ACC112 (cell line): ENCODE results near the gene SOHLH1.

ENCODE experiments used
- H2AFZ ChIP-seq: fragments of 200-600 bp; sonication (generic); one replicate; pipeline ENCODE4 v1.6.0; 2017; ENCODE audit warnings: antibody characterized with exemption, low read length; ENCODE audit not compliant: unreplicated experiment
- H3K27ac ChIP-seq: fragments of 200-600 bp; sonication (generic); 2 replicates; pipeline ENCODE4 v1.5.1; 2014; ENCODE audit warnings: low read depth, mild to moderate bottlenecking, antibody characterized with exemption, low read length, moderate library complexity
- H3K27me3 ChIP-seq: fragments of 200-600 bp; sonication (generic); 2 replicates; pipeline ENCODE4 v1.6.1; 2014; ENCODE audit warnings: mild to moderate bottlenecking, antibody characterized with exemption, low read length, moderate library complexity, mixed read lengths; ENCODE audit not compliant: insufficient read depth
- H3K36me3 ChIP-seq: fragments of 200-600 bp; sonication (generic); 2 replicates; pipeline ENCODE4 v1.6.1; 2016; ENCODE audit warnings: mild to moderate bottlenecking, antibody characterized with exemption, low read length, moderate library complexity, mixed read lengths; ENCODE audit not compliant: insufficient read depth
- H3K4me1 ChIP-seq: fragments of 200-600 bp; sonication (generic); one replicate; pipeline ENCODE4 v1.6.1; 2016; ENCODE audit warnings: low read length, mixed read lengths; ENCODE audit not compliant: insufficient read depth, unreplicated experiment, control insufficient read depth
- H3K4me3 ChIP-seq: fragments of 200-600 bp; sonication (generic); 2 replicates; pipeline ENCODE4 v1.5.1; 2014; ENCODE audit warnings: mild to moderate bottlenecking, low read depth, low read length
- H3K79me2 ChIP-seq: fragments of 200-600 bp; sonication (generic); one replicate; pipeline ENCODE4 v1.6.0; 2016; ENCODE audit warnings: low read length; ENCODE audit not compliant: control insufficient read depth, unreplicated experiment, insufficient read depth

Gene SOHLH1

GRCh38 chr9:135692410-135692809, 6.9 kb downstream of the SOHLH1 start:
- H3K36me3 ChIP-seq, result no peaks in the 10 kb centered on the region
- H3K4me1 ChIP-seq, result peaks cover 7% of the 10 kb centered on the region
- H2AFZ ChIP-seq, result no peak overlapping the region
- no peaks in the 10 kb centered on the region for H3K79me2 ChIP-seq
- H3K27ac ChIP-seq, result no peak overlapping the region
- H3K4me3 ChIP-seq, result no peak overlapping the region
- no peaks in the 10 kb centered on the region; the same call in 1 of the 2 replicates for H3K27me3 ChIP-seq

DNA sequence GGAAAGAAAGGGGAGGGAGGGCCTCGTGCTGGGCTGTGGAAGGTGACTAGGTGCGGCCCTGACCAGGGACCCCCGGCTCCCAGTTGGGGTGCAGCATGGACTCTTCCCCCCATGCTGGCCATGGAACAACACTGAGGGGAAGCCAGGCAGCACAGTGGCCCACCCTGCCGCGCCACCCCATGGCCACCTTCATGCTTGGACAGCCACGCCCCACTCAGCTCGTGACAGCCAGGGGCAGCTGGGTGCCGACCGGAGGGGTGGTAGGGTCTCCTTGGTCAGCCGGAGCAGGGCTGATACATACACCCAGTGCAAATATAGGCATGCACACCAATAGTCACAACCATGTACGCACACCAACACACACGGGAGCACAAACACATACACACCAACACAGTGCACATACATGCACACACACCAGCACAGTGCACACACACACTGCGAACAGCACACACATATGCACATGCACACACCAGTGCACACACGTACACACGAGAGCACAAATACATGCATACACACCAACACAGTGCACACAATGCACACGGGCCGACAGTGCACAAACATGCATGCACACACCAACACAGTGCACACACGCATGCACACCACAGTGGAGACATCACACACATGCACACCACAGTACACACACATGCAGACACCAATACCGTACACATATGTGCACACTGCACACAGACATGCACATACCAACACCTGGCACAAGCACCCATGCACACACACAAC, 8.3 kb downstream of the SOHLH1 start:
- Histone ChIP-seq H3K27ac (no peak overlapping the region), H3K4me1 (peaks cover 7% of the 10 kb centered on the region), H3K27me3 (no peaks in the 10 kb centered on the region; the same call in 1 of the 2 replicates), H3K79me2 (no peaks in the 10 kb centered on the region), H2AFZ (no peak overlapping the region), H3K36me3 (no peaks in the 10 kb centered on the region), H3K4me3 (no peak overlapping the region)

DNA sequence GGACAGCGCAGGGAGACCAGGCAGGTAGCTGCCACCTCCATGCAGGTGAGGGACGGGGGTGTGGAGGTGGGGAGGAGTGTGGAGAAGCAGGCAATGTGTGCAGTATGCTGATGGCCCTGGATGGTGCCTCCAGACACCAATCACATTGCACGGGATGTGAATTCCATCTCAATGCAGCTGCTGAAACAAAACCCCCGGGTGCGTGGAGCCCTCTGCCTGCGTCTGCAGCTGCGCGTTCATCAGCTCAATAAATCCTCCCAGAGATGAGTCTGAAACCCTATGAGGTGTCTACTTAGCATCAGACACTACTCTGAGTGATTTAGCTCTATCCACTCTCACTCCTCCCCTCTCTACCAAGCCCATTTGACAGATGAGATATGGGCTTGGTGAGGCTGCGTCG, 10.3 kb downstream of the SOHLH1 start:
- Histone ChIP-seq H3K27ac (no peak overlapping the region), H3K4me3 (no peak overlapping the region), H3K79me2 (no peaks in the 10 kb centered on the region), H2AFZ (no peak overlapping the region), H3K27me3 (peaks cover 6% of the 10 kb centered on the region), H3K4me1 (peaks cover 7% of the 10 kb centered on the region), H3K36me3 (no peaks in the 10 kb centered on the region)

- no peak overlapping the region for H3K4me3 ChIP-seq
- no peak overlapping the region for H2AFZ ChIP-seq
- no peaks in the 10 kb centered on the region for H3K79me2 ChIP-seq
- H3K27ac ChIP-seq, result no peak overlapping the region
- H3K4me1 ChIP-seq, result no peaks in the 10 kb centered on the region
- no peaks in the 10 kb centered on the region for H3K36me3 ChIP-seq
- H3K27me3 ChIP-seq, result peaks cover 11% of the 10 kb centered on the region; the same call in 1 of the 2 replicates
Observed at GRCh38 chr9:135687216-135687615, 12.1 kb downstream of the SOHLH1 start.

DNA sequence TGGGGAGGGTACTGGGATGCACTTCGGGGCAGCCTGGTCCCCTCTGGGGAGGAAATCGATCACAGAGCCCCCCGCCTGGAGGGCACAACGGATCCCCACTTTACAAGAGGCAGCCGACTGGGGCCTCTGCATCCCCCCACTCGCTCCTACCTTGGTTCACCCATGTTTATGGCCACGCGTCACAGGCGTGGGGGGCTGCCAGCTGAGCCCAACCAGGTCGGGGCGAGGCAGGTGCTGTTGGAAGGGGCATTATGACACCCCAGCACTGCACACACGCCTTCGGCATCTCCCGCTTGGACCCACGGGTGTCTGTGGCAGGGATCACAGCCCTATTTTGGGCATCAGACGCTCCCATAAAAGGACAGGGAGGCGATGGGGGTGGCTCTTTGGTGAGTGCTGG, 14.6 kb downstream of the SOHLH1 start:
- no peak overlapping the region for H2AFZ ChIP-seq
- peaks cover 16% of the 10 kb centered on the region for H3K27me3 ChIP-seq
- H3K4me1 ChIP-seq, result no peaks in the 10 kb centered on the region
- no peaks in the 10 kb centered on the region for H3K79me2 ChIP-seq
- no peaks in the 10 kb centered on the region for H3K36me3 ChIP-seq
- no peak overlapping the region for H3K4me3 ChIP-seq
- no peak overlapping the region for H3K27ac ChIP-seq

DNA sequence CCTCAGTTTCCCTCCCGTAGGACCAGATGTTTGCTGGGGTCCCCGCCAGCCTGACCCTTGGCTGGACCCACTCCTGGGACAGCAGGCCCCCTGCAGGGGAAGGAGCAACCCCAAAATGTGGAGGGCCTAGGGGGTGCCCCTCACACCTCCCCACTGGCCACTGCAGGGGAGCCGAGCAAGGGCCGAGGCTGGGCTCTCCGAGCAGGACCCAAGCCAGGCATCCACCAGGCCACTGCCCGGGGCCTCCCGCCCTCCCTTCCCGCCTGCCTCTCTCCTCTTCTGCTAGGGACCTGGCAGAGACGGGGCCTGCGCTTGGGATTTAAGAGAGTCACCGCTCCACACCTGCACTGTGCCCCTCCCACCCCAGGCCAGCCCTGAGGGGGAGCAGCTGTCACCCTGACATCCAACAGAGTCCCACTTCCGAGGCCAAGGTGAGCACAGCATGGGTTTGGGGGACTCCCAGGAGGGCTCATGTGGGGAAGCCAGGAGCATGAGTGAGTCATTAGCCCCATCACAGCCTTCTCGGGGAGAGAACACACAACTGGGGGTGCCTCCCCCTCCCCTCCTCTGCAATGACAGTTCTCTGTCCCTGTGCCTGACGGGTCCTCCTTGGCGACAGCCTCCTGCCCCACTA, 15.8 kb downstream of the SOHLH1 start:
- Histone ChIP-seq H3K27ac (no peak overlapping the region), H3K79me2 (no peaks in the 10 kb centered on the region), H3K4me1 (no peaks in the 10 kb centered on the region), H2AFZ (no peak overlapping the region), H3K4me3 (no peak overlapping the region), H3K36me3 (no peaks in the 10 kb centered on the region), H3K27me3 (peaks cover 16% of the 10 kb centered on the region)

DNA sequence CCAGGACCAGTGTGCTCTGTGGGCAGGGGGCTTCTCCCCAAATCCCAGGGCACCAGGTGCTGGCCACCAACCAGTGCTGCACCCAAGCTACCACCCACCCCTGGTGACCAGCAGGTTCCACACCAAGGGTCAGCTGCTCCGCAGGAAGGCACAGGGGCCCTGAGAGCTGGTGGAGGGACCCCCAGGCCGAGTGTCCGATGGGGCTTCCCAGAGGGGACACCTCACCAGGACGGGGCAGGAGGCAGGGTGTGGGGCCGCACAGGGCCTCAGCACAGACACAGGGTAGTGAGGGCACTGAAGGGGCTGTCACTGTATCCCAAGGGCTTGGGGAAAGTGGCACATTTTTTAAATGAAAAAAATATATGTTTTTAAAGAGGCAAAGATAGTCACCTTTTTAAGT, 18.1 kb downstream of the SOHLH1 start:
- H3K4me3 ChIP-seq, result no peak overlapping the region
- no peak overlapping the region for H3K27ac ChIP-seq
- H3K27me3 ChIP-seq, result peaks cover 16% of the 10 kb centered on the region
- H3K36me3 ChIP-seq, result no peaks in the 10 kb centered on the region
- no peak overlapping the region for H2AFZ ChIP-seq
- H3K4me1 ChIP-seq, result no peaks in the 10 kb centered on the region
- no peaks in the 10 kb centered on the region for H3K79me2 ChIP-seq

DNA sequence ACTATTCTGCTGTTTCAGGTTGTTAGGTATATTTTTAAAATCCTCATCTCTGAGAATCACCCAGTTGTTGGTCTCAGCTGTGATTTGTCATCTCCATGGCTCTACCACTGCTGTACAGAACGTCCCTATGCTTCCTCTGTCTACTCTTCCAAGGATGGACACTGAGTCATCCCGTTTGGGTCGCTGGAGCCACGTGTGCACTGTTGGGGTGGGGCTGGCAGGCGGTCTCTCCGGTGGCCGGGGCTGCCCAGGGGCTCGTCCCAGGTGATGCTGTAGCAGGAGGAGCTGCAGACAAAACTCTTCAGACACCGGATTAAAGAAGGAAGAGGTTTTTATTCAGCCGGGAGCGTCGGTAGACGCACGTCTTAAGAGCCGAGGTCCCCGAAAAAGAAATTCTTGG, 19.2 kb downstream of the SOHLH1 start:
- Histone ChIP-seq H3K4me1 (no peaks in the 10 kb centered on the region), H3K79me2 (no peaks in the 10 kb centered on the region), H2AFZ (no peak overlapping the region), H3K4me3 (no peak overlapping the region), H3K36me3 (no peaks in the 10 kb centered on the region), H3K27ac (no peak overlapping the region), H3K27me3 (peaks cover 18% of the 10 kb centered on the region)

DNA sequence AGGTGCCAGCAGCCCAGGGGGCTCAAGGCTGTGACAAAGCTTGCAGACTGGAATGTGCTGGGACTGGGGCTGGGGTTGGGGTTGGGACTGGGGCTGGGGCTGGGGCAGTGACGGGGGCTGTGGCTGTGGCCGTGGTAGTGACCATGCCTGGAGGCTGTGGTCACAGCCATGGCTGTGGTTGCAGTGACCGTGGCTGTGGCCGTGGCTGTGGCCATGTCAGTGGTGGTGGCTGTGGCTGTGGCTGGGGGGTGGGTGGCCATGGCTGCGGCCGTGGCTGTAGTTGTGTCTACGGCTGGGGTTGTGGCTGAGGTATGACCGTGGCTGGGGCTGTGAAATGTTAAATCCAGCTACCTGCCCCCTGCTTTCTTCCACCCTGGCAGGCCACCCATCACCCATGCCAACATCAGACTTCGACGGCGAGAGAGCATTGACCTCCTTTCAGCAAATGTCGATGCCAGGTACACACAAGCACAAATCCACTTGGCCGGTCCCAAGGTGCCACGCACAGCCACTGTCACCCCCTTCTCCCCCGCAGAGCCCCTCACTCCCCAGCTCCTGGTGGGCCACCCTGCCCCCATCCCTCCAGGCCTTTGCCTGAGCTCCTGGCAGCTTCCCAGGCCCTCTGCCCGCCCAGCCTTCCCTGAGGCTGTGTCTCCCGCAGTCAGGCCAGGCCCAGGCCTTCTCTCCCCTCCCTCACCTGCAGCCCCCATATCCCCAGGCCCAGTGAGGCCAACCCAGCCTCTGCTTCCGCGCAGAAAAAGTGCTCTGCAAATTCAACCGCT, 20.9 kb downstream of the SOHLH1 start:
- no peaks in the 10 kb centered on the region for H3K79me2 ChIP-seq
- no peak overlapping the region for H2AFZ ChIP-seq
- H3K27me3 ChIP-seq, result peaks cover 15% of the 10 kb centered on the region
- no peak overlapping the region for H3K27ac ChIP-seq
- no peaks in the 10 kb centered on the region for H3K4me1 ChIP-seq
- H3K4me3 ChIP-seq, result no peak overlapping the region
- no peaks in the 10 kb centered on the region for H3K36me3 ChIP-seq

GRCh38 chr9:135677641-135678168, 21.6 kb downstream of the SOHLH1 start:
- Histone ChIP-seq H2AFZ (no peak overlapping the region), H3K36me3 (no peaks in the 10 kb centered on the region), H3K4me1 (no peaks in the 10 kb centered on the region), H3K79me2 (no peaks in the 10 kb centered on the region), H3K4me3 (no peak overlapping the region), H3K27ac (no peak overlapping the region), H3K27me3 (peaks cover 19% of the 10 kb centered on the region)
